Left lung (tissue), 10 donors: ENCODE data around the gene PCK1. TPM values are rescaled to one million over a fixed set of nuclear protein-coding genes. Genes with fewer than 3 reads are reported as not detected.

ENCODE experiments used
- ATAC-seq: fragments of 200-7000 bp; cut with Tn5 transposase; one replicate; pipeline ENCODE4 v1.9.1; 2020; ENCODE audit warnings: moderate library complexity
- DNase-seq, 4 donors: peaks; one replicate each; pipeline ENCODE4 v3.0.0-alpha.2; 2013 to 2020
- H3K27ac ChIP-seq, 2 donors: fragments of 200-600 bp; sonication (generic) in 1 of 2; one replicate each; pipeline versions ENCODE4 v1.5.0 to v1.8.0; 2020 to 2021
- H3K27me3 ChIP-seq, 2 donors: fragments of 200-600 bp; sonication (generic) in 1 of 2; one replicate each; pipeline versions ENCODE4 v1.5.0 to v1.8.0; 2020 to 2021
- H3K36me3 ChIP-seq, 2 donors: fragments of 200-600 bp; sonication (generic) in 1 of 2; one replicate each; pipeline versions ENCODE4 v1.5.0 to v1.8.0; 2020 to 2021
- H3K4me1 ChIP-seq, 2 donors: fragments of 200-600 bp; one replicate each; pipeline ENCODE4 v1.8.0; 2021
- H3K4me3 ChIP-seq, 2 donors: fragments of 200-600 bp; sonication (generic) in 1 of 2; one replicate each; pipeline versions ENCODE4 v1.5.0 to v1.8.0; 2020 to 2021; ENCODE audit warnings: mild to moderate bottlenecking in 1 of 2
- H3K9me3 ChIP-seq, 2 donors: fragments of 200-600 bp; sonication (generic) in 1 of 2; one replicate each; pipeline versions ENCODE4 v1.5.0 to v1.8.0; 2020 to 2021
- intact Hi-C, 2 donors: fragments of 100-400 bp; cut with DNase I; formaldehyde crosslinking; loops; one replicate each; pipeline versions ENCODE4 v1.11.2 to v1.14.2; 2022
- polyA plus RNA-seq, 6 donors: library from polyadenylated mRNA; unstranded; fragments of 120-200 nt; gene quantifications; one replicate each; pipeline ENCODE4 v1.2.1, GENCODE V29; 2013; ENCODE audit not compliant: insufficient read length in 6 of 6
- total RNA-seq, 2 donors: library from RNA; stranded (reverse); fragmentation: NEBNext Ultra II Directional; extraction: Animal tissue kit (Norgen Biotek cat#: 25700); gene quantifications; one replicate each; pipeline ENCODE4 v1.2.1, GENCODE V29; 2021
- TF ChIP-seq, protein P1 (sequence below), 2 donors: fragments of 200-600 bp; sonication (generic) in 1 of 2; IDR thresholded peaks; one replicate each; pipeline versions ENCODE4 v1.5.0 to v1.8.0; 2021; ENCODE audit warnings: antibody characterized with exemption in 2 of 2
- donor health status: DM: no; HTN: yes; CAD: no.
- donor health status: DM: no; HTN: no; CAD: no.

Gene PCK1
- total and polyA plus RNA-seq, 8 donors, result 0.08 to 0.41 (median 0.29) TPM; not detected in 2

DNA sequence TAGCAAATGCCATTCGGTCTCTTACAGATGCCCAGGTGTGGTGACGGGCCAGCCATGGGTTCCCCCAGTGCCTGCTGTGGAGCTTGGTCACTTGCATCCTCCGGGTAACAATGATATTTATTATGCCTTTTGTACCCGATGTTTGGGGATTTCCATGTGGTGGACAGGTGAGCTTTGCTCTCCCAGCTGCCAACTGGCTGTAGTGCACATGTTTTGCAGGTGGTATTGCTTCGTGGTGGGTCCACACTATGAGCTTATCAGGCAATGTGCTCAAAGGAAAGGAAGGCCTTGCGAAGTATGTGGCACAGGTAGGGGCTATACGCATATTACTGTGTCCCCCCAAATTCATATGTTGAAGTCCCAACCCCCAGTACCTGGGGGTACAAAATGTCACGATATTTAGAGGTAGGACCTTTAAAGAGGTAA, 31.7 kb upstream of the PCK1 start:
- ATAC-seq (no peak), DNase-seq (no peak)
- H3K4me3 ChIP-seq, result no peak overlapping the region
- peaks cover 0 to 3% of the 10 kb centered on the region in 2 donors for H3K27me3 ChIP-seq
- intact Hi-C loops, result no loop called here
- H3K9me3 ChIP-seq, result no peaks in the 10 kb centered on the region
- H3K4me1 ChIP-seq, result no peaks in the 10 kb centered on the region
- H3K27ac ChIP-seq, result no peak overlapping the region
- TF ChIP-seq, protein P1, sequence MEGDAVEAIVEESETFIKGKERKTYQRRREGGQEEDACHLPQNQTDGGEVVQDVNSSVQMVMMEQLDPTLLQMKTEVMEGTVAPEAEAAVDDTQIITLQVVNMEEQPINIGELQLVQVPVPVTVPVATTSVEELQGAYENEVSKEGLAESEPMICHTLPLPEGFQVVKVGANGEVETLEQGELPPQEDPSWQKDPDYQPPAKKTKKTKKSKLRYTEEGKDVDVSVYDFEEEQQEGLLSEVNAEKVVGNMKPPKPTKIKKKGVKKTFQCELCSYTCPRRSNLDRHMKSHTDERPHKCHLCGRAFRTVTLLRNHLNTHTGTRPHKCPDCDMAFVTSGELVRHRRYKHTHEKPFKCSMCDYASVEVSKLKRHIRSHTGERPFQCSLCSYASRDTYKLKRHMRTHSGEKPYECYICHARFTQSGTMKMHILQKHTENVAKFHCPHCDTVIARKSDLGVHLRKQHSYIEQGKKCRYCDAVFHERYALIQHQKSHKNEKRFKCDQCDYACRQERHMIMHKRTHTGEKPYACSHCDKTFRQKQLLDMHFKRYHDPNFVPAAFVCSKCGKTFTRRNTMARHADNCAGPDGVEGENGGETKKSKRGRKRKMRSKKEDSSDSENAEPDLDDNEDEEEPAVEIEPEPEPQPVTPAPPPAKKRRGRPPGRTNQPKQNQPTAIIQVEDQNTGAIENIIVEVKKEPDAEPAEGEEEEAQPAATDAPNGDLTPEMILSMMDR (IDR thresholded peaks at IDR 0.05), result no peak
- H3K36me3 ChIP-seq, result no peaks in the 10 kb centered on the region

DNA sequence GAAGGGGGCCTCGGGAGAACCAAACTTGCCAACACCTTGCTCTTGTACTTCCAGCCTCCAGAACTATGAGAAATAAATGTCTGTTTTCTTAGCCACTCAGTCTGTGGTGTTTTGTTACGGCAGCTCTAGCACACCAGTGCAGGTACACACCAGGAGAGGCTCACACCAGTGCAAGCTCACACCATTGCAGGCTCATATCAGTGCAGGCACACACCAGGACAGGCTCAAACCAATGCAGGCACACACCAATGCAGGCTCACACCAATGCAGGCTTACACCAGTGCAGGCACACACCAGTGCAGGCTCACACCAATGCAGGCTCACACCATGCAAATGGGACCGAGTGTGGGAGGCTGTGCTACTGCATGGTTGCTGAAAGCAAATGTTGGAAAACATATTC, 31.1 kb upstream of the PCK1 start:
- no peaks in the 10 kb centered on the region for H3K9me3 ChIP-seq
- no peaks in the 10 kb centered on the region for H3K4me1 ChIP-seq
- TF ChIP-seq, protein P1 (IDR thresholded peaks at IDR 0.05), result no peak
- no peak for ATAC-seq
- H3K27me3 ChIP-seq, result peaks cover 0 to 3% of the 10 kb centered on the region in 2 donors
- intact Hi-C loops, result no loop called here
- no peaks in the 10 kb centered on the region for H3K36me3 ChIP-seq
- no peak for DNase-seq
- no peak overlapping the region for H3K27ac ChIP-seq
- no peak overlapping the region for H3K4me3 ChIP-seq

DNA sequence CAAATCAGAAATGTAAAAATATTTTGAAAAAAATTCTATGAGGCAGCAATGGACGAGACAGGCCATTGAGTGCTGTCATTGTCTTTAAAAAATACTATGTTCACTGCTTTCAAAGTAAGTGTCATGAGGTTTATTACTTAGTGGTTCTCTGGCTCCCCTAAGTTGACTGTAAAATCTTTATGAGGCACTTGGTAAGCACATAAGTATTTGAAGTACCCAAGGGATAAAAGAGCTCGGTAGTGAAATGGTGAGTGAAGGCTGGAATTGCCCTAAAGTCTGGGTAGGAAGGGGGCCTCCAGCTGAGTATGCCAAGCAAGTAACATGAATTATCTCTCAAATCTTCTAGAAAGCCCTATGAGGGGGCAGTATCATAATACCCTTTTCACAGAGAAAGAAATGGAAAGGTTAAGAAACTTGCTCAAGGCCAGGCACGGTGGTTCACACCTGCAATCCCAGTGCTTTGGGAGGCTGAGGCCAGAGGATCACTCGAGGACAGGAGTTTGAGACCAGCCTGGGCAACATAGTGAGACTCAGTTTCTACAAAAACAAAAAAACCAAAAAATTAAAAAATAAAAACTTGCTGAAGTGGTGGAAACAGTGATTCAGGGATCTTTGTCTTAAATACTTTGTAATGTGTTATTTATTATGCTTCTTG, 30.5 kb upstream of the PCK1 start:
- peaks cover 0 to 8% of the 10 kb centered on the region in 2 donors for H3K27me3 ChIP-seq
- TF ChIP-seq, protein P1 (IDR thresholded peaks at IDR 0.05), result no peak

DNA sequence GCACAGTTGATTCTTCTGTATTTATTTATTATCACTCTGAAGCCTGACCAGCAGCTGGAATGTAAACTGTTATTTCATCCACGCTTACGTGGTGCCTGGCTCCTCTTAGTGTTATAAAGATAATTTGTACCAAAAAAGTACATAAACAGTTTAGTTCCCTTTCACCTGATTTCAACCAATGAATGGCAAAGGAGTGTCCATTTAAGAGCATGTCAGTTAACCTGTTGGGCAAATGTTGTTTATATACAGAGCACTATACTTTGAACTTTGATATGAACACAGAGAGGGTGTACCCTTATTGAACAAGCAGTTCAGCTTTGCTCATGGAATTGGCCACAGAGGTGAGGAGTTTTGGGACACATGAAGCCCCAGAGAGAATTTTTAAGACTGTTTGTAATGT, 28.8 kb upstream of the PCK1 start:
- DNase-seq, result no peak
- TF ChIP-seq, protein P1 (IDR thresholded peaks at IDR 0.05), result no peak

More for the DNA sequence above, 30.5 kb upstream of the PCK1 start:
- ATAC-seq (no peak), DNase-seq (no peak)
- H3K36me3 ChIP-seq, result no peaks in the 10 kb centered on the region
- no peak overlapping the region for H3K27ac ChIP-seq
- no peak overlapping the region for H3K4me3 ChIP-seq
- no peaks in the 10 kb centered on the region for H3K4me1 ChIP-seq
- no peaks in the 10 kb centered on the region for H3K9me3 ChIP-seq
- intact Hi-C loops, result no loop called here

DNA sequence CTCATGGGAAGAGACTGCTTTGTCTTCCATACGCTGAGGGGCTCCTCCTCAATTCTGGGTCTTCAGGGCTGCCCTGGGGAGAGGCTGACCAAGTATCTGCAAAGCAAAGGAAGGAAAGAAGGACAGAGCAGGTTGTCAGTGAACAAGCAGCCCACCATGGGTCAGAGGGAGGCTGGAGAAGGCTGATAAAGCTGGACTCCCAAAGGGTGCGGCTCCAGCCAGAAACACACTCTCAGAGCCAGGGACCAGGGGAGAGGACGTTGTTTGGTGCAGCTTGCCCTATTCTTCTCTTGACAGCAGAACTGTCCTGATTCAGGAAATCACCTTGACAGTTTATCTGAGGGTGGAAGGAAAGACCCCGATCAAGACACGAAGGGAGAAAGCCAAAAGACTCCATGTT, 25.6 kb upstream of the PCK1 start:
- H3K27ac ChIP-seq, result no peak overlapping the region
- no peak for ATAC-seq
- intact Hi-C loops, result no loop called here
- DNase-seq, result no peak
- H3K4me3 ChIP-seq, result no peak overlapping the region
- peaks cover 0 to 13% of the 10 kb centered on the region in 2 donors for H3K27me3 ChIP-seq
- no peaks in the 10 kb centered on the region for H3K36me3 ChIP-seq
- TF ChIP-seq, protein P1 (IDR thresholded peaks at IDR 0.05), result no peak
- no peaks in the 10 kb centered on the region for H3K4me1 ChIP-seq
- H3K9me3 ChIP-seq, result no peaks in the 10 kb centered on the region

More for the DNA sequence above, 28.8 kb upstream of the PCK1 start:
- Histone ChIP-seq H3K4me1 (no peaks in the 10 kb centered on the region), H3K27ac (no peak overlapping the region), H3K4me3 (no peak overlapping the region), H3K27me3 (peaks cover 0 to 12% of the 10 kb centered on the region in 2 donors), H3K36me3 (no peaks in the 10 kb centered on the region), H3K9me3 (no peaks in the 10 kb centered on the region)
- intact Hi-C loops, result no loop called here
- no peak for ATAC-seq
